ENCODE results near the gene CCDC142. TPM values are rescaled to one million over a fixed set of nuclear protein-coding genes. Genes with fewer than 3 reads are reported as not detected.
A peak's percentile ranks its signal among the peaks of the same experiment; 100 is the strongest.

Gene CCDC142
- total and polyA plus RNA-seq, 9 of the 15 experiments (the other 6 are each of a cell fraction or from before 2014, with no cell fraction given) = 0.55 to 11.7 (median 7.2) TPM

DNA sequence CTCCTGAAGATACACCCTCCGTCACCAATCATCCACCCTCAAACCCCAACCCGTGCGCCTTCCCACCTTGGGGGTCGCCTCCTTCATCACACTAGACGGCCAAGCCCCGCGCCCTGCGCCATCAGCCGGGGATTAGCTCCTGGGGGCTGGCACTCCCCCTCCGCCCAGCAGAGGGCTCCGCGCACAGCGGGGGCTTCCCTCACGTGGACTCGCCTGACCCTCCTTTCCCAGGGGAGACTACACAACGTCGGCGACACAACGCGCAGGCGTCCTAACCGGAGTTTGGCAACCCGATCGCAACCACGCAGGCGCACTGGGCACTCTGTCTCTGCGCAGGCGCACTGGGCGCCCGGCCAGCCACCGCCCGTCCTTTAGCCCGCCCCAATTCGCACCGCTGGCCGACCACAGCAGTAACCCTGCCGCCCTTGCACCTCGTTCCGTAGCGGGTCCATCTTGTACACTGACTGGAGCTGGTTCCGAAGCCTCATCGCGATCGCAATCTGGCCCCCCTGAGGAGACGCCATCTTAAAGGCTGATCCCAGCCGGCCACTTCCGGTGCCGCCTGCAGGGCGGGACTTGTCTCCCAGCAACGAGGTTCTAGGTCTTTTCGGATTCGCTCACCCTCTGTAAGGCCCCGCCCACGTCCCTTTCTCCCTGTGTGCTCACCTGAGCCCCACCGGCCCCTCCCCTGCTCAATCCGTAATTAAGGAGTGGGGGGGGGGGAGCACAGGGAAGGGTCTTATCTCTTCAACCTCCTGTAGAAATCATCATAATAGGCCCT is 24.5 kb upstream of the CCDC142 start, which contains the start of gene PCGF1 (continued):
- TF ChIP-seq MAFK (IDR thresholded peaks at IDR 0.05; ENCODE audit: low read length) (no peak), ZNF263 (CRISPR knock-in tag; IDR thresholded peaks at IDR 0.05; ENCODE audit: borderline replicate concordance) (no peak), ZNF707 (CRISPR knock-in tag; conservative IDR thresholded peaks at IDR 0.05) (no peak), KLF16 (IDR thresholded peaks at IDR 0.05) (no peak), NFIX (CRISPR knock-in tag; IDR thresholded peaks at IDR 0.05; ENCODE audit: low read depth) (no peak), BRCA1 (IDR thresholded peaks at IDR 0.05) (no peak), BRCA1 (CRISPR knock-in tag; IDR thresholded peaks at IDR 0.05) (0 out of 2 replicates have a peak, but pooled peaks have one; percentile 5), ZNF696 (CRISPR knock-in tag; conservative IDR thresholded peaks at IDR 0.05) (no peak), ZSCAN29 (IDR thresholded peaks at IDR 0.05) (no peak), ZNF431 (CRISPR knock-in tag; IDR thresholded peaks at IDR 0.05) (no peak), NR2F6 (CRISPR knock-in tag; IDR thresholded peaks at IDR 0.05) (no peak), CBX8 (IDR thresholded peaks at IDR 0.05; ENCODE audit: borderline replicate concordance, extremely low read depth, low read depth, low read length, poor library complexity, severe bottlenecking) (no peak), NR1H2 (CRISPR knock-in tag; IDR thresholded peaks at IDR 0.05) (0 out of 2 replicates have a peak, but pooled peaks have one; percentile 29), ZNF140 (CRISPR knock-in tag; IDR thresholded peaks at IDR 0.05) (no peak), CAMTA2 (CRISPR knock-in tag; conservative IDR thresholded peaks at IDR 0.05) (no peak), ZNF408 (CRISPR knock-in tag; IDR thresholded peaks at IDR 0.05; ENCODE audit: low read depth) (no peak), MIER1 (IDR thresholded peaks at IDR 0.05; ENCODE audit: low read depth) (no peak), BMI1 (IDR thresholded peaks at IDR 0.05; ENCODE audit: low read length) (peak; percentile 82), EHMT2 (IDR thresholded peaks at IDR 0.05) (no peak), JUN (IDR thresholded peaks at IDR 0.05; ENCODE audit: borderline replicate concordance, low read depth, low read length) (no peak), JUN (CRISPR knock-in tag; IDR thresholded peaks at IDR 0.05; ENCODE audit: borderline replicate concordance) (no peak; the same call in 1 of the 2 replicates)
- TF ChIP-seq, protein P1, sequence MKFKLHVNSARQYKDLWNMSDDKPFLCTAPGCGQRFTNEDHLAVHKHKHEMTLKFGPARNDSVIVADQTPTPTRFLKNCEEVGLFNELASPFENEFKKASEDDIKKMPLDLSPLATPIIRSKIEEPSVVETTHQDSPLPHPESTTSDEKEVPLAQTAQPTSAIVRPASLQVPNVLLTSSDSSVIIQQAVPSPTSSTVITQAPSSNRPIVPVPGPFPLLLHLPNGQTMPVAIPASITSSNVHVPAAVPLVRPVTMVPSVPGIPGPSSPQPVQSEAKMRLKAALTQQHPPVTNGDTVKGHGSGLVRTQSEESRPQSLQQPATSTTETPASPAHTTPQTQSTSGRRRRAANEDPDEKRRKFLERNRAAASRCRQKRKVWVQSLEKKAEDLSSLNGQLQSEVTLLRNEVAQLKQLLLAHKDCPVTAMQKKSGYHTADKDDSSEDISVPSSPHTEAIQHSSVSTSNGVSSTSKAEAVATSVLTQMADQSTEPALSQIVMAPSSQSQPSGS (CRISPR knock-in tag; IDR thresholded peaks at IDR 0.05) = no peak
- TF ChIP-seq, protein P2, sequence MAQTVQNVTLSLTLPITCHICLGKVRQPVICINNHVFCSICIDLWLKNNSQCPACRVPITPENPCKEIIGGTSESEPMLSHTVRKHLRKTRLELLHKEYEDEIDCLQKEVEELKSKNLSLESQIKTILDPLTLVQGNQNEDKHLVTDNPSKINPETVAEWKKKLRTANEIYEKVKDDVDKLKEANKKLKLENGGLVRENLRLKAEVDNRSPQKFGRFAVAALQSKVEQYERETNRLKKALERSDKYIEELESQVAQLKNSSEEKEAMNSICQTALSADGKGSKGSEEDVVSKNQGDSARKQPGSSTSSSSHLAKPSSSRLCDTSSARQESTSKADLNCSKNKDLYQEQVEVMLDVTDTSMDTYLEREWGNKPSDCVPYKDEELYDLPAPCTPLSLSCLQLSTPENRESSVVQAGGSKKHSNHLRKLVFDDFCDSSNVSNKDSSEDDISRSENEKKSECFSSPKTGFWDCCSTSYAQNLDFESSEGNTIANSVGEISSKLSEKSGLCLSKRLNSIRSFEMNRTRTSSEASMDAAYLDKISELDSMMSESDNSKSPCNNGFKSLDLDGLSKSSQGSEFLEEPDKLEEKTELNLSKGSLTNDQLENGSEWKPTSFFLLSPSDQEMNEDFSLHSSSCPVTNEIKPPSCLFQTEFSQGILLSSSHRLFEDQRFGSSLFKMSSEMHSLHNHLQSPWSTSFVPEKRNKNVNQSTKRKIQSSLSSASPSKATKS (CRISPR knock-in tag; IDR thresholded peaks at IDR 0.05) = no peak
- TF ChIP-seq, protein P3, sequence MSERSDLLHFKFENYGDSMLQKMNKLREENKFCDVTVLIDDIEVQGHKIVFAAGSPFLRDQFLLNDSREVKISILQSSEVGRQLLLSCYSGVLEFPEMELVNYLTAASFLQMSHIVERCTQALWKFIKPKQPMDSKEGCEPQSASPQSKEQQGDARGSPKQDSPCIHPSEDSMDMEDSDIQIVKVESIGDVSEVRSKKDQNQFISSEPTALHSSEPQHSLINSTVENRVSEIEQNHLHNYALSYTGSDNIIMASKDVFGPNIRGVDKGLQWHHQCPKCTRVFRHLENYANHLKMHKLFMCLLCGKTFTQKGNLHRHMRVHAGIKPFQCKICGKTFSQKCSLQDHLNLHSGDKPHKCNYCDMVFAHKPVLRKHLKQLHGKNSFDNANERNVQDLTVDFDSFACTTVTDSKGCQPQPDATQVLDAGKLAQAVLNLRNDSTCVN (CRISPR knock-in tag; IDR thresholded peaks at IDR 0.05) = no peak
- TF ChIP-seq, protein P4, sequence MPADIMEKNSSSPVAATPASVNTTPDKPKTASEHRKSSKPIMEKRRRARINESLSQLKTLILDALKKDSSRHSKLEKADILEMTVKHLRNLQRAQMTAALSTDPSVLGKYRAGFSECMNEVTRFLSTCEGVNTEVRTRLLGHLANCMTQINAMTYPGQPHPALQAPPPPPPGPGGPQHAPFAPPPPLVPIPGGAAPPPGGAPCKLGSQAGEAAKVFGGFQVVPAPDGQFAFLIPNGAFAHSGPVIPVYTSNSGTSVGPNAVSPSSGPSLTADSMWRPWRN (IDR thresholded peaks at IDR 0.05; ENCODE audit: low read depth) = no peak

All from K562 (cell line).